ENCODE measurements around the gene ASIP.
A peak's percentile ranks its signal among the peaks of the same experiment; 100 is the strongest.

ASIP gene

DNA sequence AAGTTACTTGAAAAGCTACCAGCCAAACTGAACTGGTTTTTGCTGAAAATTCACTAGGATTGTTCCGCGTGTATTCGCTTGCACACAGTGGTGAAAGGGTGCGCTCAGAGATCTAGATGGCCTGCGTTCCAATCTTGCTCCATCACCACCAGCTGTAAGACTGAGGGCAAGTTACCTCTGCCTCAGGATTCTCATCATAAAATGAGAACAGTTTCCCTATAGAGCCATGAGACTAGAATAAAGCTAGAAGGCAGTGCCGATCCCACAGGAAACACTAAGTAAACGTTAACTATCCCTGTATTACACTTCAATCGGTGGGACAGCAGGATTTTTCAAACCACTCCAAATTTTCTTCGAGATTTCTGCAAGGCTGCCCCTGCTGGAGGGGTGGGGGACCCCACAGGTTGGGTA, 61.1 kb downstream of the ASIP start:
- Histone ChIP-seq H3K4me1 (ENCODE audit: insufficient read depth, low read length) (peaks cover 7% of the 10 kb centered on the region), H3K9me3 (ENCODE audit: insufficient read depth, low read depth, low read length) (no peaks in the 10 kb centered on the region), H3K27ac (ENCODE audit: low read length) (no peak overlapping the region)

DNA sequence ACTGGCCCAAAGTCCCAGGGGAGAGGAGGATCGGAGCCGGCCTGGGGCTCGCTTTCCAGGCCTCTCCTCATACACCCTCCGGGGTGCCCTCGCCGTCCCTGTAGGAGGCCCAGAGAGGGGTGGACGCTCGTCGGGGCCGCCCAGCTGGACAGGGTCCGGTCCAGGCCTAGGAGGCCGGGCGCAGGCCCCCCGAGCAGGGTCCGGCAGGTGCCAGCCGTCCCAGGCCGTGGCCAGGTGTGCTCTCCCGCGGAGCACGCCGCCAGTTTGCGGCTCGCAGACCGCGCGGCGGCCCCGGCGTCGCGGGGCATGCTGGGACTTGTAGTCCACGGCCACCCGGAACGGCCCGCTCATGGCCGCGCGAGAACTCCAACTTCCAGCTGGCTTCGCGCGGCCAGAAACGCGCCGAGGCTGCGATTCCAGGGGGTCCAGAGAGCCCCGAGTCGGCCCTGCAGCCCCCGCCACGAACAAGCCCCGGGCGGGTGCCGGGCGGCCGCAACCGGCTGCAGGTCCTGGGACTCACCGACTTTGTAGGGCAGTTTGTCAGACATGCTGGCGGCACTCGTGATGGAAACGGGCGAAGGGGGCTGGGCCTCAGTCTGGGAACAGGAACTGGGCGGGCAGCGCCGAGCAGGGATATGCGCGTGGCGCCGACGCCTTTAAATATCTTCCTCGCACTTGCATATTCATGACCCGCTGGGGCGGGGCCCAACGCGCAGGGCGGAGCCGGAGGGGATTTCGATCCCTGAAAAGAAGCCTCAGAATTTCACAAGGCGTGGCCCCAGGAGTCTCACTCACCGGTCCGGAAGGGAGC, 61.7 kb downstream of the ASIP start, which contains the start of gene AHCY:
Gene AHCY, minus strand, starts transcription at position 633 of the 811 bp plus-strand sequence. Its CDS starts 85 bp downstream, at position 548.
- peak within 1 kb of the TSS; percentile 61 for H3K27ac ChIP-seq (ENCODE audit: low read length)
- H3K4me1 ChIP-seq (ENCODE audit: insufficient read depth, low read length), result peaks cover 7% of the 10 kb centered on the region

More for the DNA sequence above, 61.1 kb downstream of the ASIP start:
- peak overlapping the region; percentile 100 for H3K4me3 ChIP-seq (ENCODE audit: low read length)
- peaks cover 22% of the 10 kb centered on the region for H3K36me3 ChIP-seq (ENCODE audit: insufficient read depth, low read depth, low read length)
- H3K27me3 ChIP-seq (ENCODE audit: insufficient read depth, low read length), result no peaks in the 10 kb centered on the region
- peak overlapping the region; percentile 99 for H3K9ac ChIP-seq (ENCODE audit: low read depth, low read length)

DNA sequence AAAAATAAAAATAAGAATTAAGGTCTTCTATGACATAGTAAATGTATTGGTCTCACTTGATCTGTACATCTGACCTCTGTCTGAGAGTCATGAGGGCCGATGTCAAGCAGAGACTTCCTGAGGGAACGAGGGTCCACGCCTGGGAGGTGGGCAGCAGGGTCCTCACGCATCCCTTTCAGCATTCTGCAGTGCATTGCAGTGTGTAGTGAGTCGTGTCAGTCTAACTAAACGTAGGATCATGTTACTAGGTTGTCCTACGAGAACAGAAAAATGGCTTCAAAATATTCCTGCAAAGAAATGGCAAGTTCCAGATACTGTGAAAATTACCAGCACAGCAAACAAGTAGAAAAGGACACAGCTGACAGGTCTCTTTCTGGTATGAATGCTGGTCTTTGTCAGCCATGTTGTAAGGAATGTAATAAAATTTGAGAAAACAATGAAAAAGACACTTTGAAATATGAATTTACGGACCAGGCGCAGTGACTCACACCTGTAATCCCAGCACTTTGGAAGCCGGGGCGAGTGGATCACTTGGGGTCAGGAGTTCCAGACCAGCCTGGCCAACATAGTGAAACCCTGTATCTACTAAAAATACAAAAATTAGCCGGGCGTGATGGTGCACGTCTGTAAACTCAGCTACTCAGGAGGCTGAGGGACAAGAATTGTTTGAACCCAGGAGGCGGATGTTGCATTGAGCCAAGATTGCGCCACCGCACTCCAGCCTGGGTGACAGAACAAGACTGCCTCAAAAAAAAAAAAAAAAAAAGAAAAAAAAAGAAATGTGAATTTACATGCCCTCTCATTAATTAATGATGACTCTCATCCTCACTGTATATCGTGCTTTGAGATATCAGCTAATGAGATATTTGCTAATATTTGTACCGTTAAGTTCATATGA, 64.4 kb downstream of the ASIP start:
- Histone ChIP-seq H3K4me3 (ENCODE audit: low read length) (no peak overlapping the region), H3K4me1 (ENCODE audit: insufficient read depth, low read length) (peaks cover 4% of the 10 kb centered on the region), H3K27me3 (ENCODE audit: insufficient read depth, low read length) (peaks cover 2% of the 10 kb centered on the region; the same call in 1 of the 2 replicates), H3K9ac (ENCODE audit: low read depth, low read length) (no peak overlapping the region; the same call in 1 of the 2 replicates), H3K27ac (ENCODE audit: low read length) (no peak overlapping the region), H3K36me3 (ENCODE audit: insufficient read depth, low read depth, low read length) (peaks cover 5% of the 10 kb centered on the region), H3K9me3 (ENCODE audit: insufficient read depth, low read depth, low read length) (no peaks in the 10 kb centered on the region)

More for the DNA sequence above, 61.7 kb downstream of the ASIP start, which contains the start of gene AHCY:
- Histone ChIP-seq H3K9me3 (ENCODE audit: insufficient read depth, low read depth, low read length) (no peaks in the 10 kb centered on the region), H3K9ac (ENCODE audit: low read depth, low read length) (peak within 1 kb of the TSS; percentile 99), H3K4me3 (ENCODE audit: low read length) (peak within 1 kb of the TSS; percentile 100), H3K27me3 (ENCODE audit: insufficient read depth, low read length) (no peaks in the 10 kb centered on the region), H3K36me3 (ENCODE audit: insufficient read depth, low read depth, low read length) (peaks cover 18% of the 10 kb centered on the region)

DNA sequence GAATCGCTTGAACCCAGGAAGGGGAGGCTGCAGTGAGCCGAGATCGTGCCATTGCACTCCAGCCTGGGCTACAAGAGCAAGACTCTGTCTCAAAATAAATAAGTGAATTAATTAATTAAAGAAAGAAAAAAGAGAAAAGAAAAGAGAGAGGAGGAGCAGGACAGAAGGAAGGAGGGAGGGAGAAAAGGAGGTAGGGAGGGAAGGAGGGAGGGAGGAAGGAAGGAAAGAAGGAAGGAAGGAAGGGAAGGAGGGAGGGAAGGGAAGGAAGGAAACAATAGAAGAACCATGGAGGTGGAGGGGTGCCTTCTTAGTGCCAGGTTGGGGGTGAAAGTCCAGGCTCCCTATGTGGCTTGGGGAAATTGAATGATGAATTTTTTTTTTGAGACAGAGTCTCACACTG, 68.5 kb downstream of the ASIP start:
- Histone ChIP-seq H3K9me3 (ENCODE audit: insufficient read depth, low read depth, low read length) (no peaks in the 10 kb centered on the region), H3K9ac (ENCODE audit: low read depth, low read length) (no peak overlapping the region), H3K27me3 (ENCODE audit: insufficient read depth, low read length) (peaks cover 21% of the 10 kb centered on the region), H3K27ac (ENCODE audit: low read length) (no peak overlapping the region), H3K4me3 (ENCODE audit: low read length) (no peak overlapping the region), H3K4me1 (ENCODE audit: insufficient read depth, low read length) (no peaks in the 10 kb centered on the region; the same call in 1 of the 2 replicates), H3K36me3 (ENCODE audit: insufficient read depth, low read depth, low read length) (no peaks in the 10 kb centered on the region)

DNA sequence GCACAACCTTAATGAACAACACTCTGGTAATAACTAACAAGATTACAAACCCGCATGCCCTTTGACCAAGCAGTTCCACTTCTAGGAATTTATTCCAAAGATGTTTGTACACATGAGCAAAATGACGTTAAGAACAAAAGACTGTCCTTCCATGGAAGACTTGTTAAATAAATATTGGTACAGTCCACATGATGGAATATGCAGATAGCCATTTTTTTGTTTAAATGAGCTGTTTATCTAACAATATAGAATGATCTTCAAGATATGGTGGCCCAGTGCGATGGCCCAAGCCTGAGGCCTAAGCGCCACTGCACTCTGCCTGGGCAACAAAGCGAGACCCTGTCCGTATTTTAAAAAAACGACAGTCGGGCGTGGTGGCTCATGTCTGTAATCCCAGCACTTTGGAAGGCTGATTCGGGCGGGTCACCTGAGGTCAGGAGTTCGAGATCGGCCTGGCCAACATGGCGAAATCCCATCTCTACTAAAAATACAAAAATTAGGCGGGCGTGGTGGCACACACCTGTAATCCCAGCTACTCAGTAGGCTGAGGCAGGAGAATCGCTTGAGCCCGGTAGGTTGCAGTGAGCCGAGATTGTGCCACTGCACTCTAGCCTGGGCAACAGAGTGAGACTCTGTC, 69.4 kb downstream of the ASIP start:
- H3K27me3 ChIP-seq (ENCODE audit: insufficient read depth, low read length), result peaks cover 21% of the 10 kb centered on the region
- H3K4me3 ChIP-seq (ENCODE audit: low read length), result peak overlapping the region; percentile 72; the same call in 1 of the 2 replicates
- no peaks in the 10 kb centered on the region for H3K9me3 ChIP-seq (ENCODE audit: insufficient read depth, low read depth, low read length)
- no peaks in the 10 kb centered on the region; the same call in 1 of the 2 replicates for H3K4me1 ChIP-seq (ENCODE audit: insufficient read depth, low read length)
- H3K36me3 ChIP-seq (ENCODE audit: insufficient read depth, low read depth, low read length), result no peaks in the 10 kb centered on the region
- no peak overlapping the region for H3K27ac ChIP-seq (ENCODE audit: low read length)
- H3K9ac ChIP-seq (ENCODE audit: low read depth, low read length), result no peak overlapping the region

DNA sequence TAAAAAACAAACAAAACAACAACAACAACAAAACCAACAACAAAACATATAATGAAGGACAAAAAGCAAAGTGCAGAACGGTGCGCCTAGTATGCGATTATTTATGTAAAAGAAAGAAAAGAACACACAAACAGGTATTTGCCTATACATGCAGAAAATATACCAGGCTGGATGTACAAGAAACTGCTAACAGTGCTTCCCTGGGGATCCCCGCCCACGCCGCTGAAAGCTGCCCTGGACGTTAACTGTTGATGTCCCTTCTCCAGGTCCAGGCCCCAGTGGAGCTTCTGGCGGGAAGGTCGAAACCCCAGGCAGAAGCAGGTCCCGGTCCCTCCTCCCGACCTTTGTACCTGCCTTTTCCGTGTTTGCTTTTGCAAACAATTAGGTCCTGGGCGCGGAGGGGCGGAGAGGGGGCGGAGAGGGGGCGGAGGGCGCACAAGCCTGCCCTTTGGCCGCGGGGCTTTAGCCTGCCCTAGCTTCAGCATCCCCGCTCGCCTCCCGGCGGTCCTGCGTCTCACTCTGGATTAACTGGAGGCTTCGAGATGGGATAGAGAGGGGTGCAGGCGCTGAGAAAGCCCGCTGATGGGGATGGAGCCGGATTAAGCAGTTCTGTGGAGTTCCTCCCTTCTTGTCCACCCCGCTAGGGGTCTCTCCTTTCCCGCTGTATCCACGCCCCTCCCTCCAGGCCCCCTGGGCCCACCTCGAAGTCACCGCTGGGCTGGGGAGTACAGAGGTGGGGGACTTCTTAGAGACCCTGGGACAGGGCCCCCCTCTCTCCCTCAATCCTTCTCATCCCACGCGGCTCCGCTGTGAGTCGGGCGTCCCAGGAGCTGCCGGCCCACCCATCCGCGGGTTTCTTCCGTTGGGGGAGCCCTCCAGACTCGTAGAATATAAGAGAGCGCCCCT, 70.1 kb downstream of the ASIP start:
- Histone ChIP-seq H3K27ac (ENCODE audit: low read length) (no peak overlapping the region), H3K9ac (ENCODE audit: low read depth, low read length) (peak overlapping the region; percentile 20; the same call in 1 of the 2 replicates), H3K9me3 (ENCODE audit: insufficient read depth, low read depth, low read length) (no peaks in the 10 kb centered on the region), H3K36me3 (ENCODE audit: insufficient read depth, low read depth, low read length) (no peaks in the 10 kb centered on the region), H3K4me3 (ENCODE audit: low read length) (peak overlapping the region; percentile 72), H3K4me1 (ENCODE audit: insufficient read depth, low read length) (no peaks in the 10 kb centered on the region; the same call in 1 of the 2 replicates), H3K27me3 (ENCODE audit: insufficient read depth, low read length) (peaks cover 21% of the 10 kb centered on the region)

DNA sequence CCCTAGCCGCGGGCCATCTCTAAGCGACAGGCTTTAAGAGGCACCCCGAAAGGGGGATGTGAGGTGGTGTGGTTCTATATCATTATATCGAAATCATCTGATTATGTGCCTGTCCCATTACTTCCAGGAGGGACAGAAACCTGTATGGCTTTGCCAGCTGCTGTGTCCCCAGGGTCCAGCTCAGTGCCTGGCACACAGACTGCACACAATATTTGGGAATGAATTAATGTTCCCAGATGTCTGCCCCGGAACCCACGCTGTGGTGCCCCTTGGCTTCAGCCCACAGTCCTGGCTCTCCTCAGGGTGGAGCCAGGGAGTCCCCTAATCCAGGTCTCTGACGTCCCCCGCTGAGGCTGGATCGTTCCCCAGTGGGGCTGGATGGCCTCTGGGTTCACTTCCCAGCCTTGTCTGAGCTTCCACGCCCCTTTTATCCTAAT, 70.8 kb downstream of the ASIP start:
- Histone ChIP-seq H3K9me3 (ENCODE audit: insufficient read depth, low read depth, low read length) (no peaks in the 10 kb centered on the region), H3K36me3 (ENCODE audit: insufficient read depth, low read depth, low read length) (no peaks in the 10 kb centered on the region), H3K27ac (ENCODE audit: low read length) (no peak overlapping the region), H3K4me3 (ENCODE audit: low read length) (peak overlapping the region; percentile 72), H3K9ac (ENCODE audit: low read depth, low read length) (no peak overlapping the region), H3K27me3 (ENCODE audit: insufficient read depth, low read length) (peaks cover 21% of the 10 kb centered on the region), H3K4me1 (ENCODE audit: insufficient read depth, low read length) (no peaks in the 10 kb centered on the region; the same call in 1 of the 2 replicates)

DNA sequence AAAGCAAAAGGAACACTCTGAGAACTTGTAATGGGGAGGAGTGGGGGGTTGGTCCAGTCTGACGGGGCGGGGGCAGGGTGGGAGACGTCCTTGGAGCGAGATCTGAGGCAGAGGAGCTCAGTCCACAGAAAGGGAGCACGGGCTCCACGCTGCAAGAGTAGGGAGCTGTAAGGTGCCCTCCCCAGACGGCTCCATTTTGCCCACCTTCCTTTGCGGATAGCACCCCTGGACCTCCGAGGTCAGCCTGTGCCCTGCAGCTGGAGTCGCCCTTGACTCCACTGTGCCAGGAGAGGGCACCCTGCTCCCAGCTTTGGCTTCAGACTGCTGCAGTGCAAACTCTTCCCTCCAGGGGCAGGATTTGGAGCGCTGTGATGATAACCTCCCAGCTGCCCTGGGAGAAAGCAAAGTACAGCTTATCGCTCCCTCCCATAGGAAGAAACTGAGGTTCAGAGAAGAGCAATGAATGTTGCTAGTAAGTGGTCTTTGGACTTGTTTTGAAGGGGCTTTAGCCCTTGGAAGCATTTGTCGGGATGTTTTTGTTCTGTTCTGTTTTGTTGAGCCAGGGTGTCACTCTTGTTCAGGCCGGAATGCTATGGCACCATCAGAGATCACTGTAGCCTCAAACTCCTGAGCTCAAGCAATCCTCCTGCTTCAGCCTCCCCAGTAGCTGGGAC, 71.5 kb downstream of the ASIP start:
- H3K27me3 ChIP-seq (ENCODE audit: insufficient read depth, low read length), result peaks cover 21% of the 10 kb centered on the region
- H3K9me3 ChIP-seq (ENCODE audit: insufficient read depth, low read depth, low read length), result no peaks in the 10 kb centered on the region
- H3K9ac ChIP-seq (ENCODE audit: low read depth, low read length), result no peak overlapping the region
- peak overlapping the region; percentile 72 for H3K4me3 ChIP-seq (ENCODE audit: low read length)
- peaks cover under 1% of the 10 kb centered on the region; the same call in 1 of the 2 replicates for H3K4me1 ChIP-seq (ENCODE audit: insufficient read depth, low read length)
- H3K27ac ChIP-seq (ENCODE audit: low read length), result no peak overlapping the region
- no peaks in the 10 kb centered on the region for H3K36me3 ChIP-seq (ENCODE audit: insufficient read depth, low read depth, low read length)

DNA sequence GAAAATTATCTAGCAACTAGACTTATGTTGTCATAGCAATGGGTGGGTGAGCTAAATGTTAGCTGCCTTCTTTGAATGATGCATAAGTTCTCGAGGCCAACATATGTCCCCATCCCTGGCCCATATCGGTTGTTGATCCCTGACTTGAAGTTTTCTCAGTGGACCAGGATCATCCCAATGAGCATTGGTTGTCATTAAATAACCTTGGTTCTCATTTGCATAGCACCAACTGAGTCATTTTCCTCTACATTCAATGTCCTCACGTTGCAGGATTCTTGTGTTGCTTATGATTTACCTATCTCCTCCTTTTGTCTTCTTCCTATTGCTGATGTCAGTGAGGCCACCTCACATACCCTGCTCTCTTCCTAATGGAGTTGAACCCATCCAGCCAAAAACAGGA, 74.0 kb downstream of the ASIP start:
- peaks cover 21% of the 10 kb centered on the region for H3K27me3 ChIP-seq (ENCODE audit: insufficient read depth, low read length)
- H3K4me1 ChIP-seq (ENCODE audit: insufficient read depth, low read length), result peaks cover 12% of the 10 kb centered on the region
- no peak overlapping the region for H3K27ac ChIP-seq (ENCODE audit: low read length)
- H3K9me3 ChIP-seq (ENCODE audit: insufficient read depth, low read depth, low read length), result no peaks in the 10 kb centered on the region
- no peak overlapping the region for H3K4me3 ChIP-seq (ENCODE audit: low read length)
- no peaks in the 10 kb centered on the region for H3K36me3 ChIP-seq (ENCODE audit: insufficient read depth, low read depth, low read length)
- no peak overlapping the region for H3K9ac ChIP-seq (ENCODE audit: low read depth, low read length)

DNA sequence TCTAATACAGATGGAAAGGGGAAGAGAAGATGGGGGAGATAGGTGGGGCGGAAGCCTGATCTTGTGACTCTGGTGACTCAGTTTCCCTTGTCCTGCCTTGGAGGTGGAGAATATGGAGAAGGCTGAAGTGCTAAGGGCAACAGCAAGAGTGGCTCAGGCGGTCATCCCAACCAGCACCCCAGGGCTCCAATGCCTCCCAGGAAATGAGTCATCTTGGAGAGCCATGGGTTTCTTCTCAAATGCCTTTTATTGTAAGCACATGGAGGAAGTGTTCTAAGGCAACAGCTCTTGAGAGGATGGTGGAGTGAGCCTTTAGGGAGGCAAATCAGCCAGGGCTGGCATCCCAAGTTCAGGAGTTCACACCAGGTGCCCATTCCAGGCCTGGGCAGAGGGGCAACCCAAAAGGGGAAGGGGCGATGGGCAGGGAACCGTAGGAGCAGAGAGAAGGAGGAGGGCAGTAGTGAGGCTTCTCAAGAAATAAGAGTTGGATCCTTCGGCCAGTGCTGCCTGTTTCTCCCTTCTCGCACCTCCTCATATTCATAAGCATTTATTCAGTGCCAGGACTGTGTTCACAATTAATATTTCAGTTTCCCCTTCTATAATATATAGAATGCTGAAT, 75.1 kb downstream of the ASIP start:
- peaks cover 12% of the 10 kb centered on the region for H3K27me3 ChIP-seq (ENCODE audit: insufficient read depth, low read length)
- no peaks in the 10 kb centered on the region for H3K36me3 ChIP-seq (ENCODE audit: insufficient read depth, low read depth, low read length)
- no peaks in the 10 kb centered on the region for H3K9me3 ChIP-seq (ENCODE audit: insufficient read depth, low read depth, low read length)
- peaks cover 17% of the 10 kb centered on the region for H3K4me1 ChIP-seq (ENCODE audit: insufficient read depth, low read length)
- H3K4me3 ChIP-seq (ENCODE audit: low read length), result no peak overlapping the region
- H3K9ac ChIP-seq (ENCODE audit: low read depth, low read length), result no peak overlapping the region
- no peak overlapping the region for H3K27ac ChIP-seq (ENCODE audit: low read length)
